ENCODE data around the gene BAIAP2L1.

BAIAP2L1 gene

DNA sequence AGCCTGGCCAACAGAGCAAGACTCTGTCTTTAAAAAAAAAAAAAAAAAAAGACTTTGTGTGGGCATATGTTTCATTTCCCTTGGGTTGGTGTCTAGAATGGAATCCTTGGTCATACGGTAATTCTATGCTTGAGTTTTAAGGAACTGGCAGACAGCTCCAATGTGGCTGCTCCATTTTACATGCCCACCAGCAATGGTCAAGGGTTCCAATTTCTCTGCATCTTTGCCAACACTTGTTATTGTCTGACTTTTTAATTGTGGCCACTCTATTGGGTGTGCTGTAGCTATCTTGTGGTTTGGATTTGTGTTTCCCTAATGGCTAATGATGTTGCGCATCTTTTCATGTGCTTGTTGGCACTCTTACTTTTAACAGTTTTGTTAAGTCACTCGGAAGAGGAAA is 61.8 kb downstream of the BAIAP2L1 start:
- no peak overlapping the region for H3K4me3 ChIP-seq (ENCODE audit: low read depth, low read length)
- TF ChIP-seq, protein P1, sequence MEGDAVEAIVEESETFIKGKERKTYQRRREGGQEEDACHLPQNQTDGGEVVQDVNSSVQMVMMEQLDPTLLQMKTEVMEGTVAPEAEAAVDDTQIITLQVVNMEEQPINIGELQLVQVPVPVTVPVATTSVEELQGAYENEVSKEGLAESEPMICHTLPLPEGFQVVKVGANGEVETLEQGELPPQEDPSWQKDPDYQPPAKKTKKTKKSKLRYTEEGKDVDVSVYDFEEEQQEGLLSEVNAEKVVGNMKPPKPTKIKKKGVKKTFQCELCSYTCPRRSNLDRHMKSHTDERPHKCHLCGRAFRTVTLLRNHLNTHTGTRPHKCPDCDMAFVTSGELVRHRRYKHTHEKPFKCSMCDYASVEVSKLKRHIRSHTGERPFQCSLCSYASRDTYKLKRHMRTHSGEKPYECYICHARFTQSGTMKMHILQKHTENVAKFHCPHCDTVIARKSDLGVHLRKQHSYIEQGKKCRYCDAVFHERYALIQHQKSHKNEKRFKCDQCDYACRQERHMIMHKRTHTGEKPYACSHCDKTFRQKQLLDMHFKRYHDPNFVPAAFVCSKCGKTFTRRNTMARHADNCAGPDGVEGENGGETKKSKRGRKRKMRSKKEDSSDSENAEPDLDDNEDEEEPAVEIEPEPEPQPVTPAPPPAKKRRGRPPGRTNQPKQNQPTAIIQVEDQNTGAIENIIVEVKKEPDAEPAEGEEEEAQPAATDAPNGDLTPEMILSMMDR (IDR thresholded peaks at IDR 0.05; ENCODE audit: low read depth, low read length), result no peak

DNA sequence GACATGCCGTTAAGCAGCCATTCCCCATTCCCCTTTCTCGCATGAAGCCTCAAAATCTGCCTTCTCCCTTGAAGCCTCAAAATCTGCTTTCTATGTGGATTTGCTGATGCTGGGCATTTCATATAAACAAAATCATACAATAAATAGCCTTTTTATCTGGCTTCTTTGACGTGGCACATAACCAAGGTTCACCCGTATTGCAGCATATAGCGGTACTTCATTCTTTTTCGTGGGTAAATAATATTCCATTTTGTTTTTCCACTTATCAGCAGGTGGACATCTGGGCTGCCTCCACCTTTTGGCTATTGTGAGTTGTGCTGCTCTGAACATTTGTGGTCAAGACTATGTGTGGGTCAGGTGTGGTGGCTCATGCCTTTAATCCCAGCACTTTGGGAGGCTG is 62.4 kb downstream of the BAIAP2L1 start:
- H3K4me3 ChIP-seq (ENCODE audit: low read depth, low read length), result no peak overlapping the region
- TF ChIP-seq, protein P1 (IDR thresholded peaks at IDR 0.05; ENCODE audit: low read depth, low read length), result no peak

- TF ChIP-seq, protein P1 (IDR thresholded peaks at IDR 0.05; ENCODE audit: low read depth, low read length), result no peak
- H3K4me3 ChIP-seq (ENCODE audit: low read depth, low read length), result no peak overlapping the region
These were observed 65.4 kb downstream of the BAIAP2L1 start for GRCh38 chr7:98335411-98335977.

- no peak overlapping the region for H3K4me3 ChIP-seq (ENCODE audit: low read depth, low read length)
These were observed 66.8 kb downstream of the BAIAP2L1 start for GRCh38 chr7:98334081-98334480.

GRCh38 chr7:98330926-98331529 is 69.9 kb downstream of the BAIAP2L1 start:
- H3K4me3 ChIP-seq (ENCODE audit: low read depth, low read length), result no peak overlapping the region
- TF ChIP-seq, protein P1 (IDR thresholded peaks at IDR 0.05; ENCODE audit: low read depth, low read length), result no peak

More at GRCh38 chr7:98334081-98334480, 66.8 kb downstream of the BAIAP2L1 start:
- TF ChIP-seq, protein P1 (IDR thresholded peaks at IDR 0.05; ENCODE audit: low read depth, low read length), result no peak

DNA sequence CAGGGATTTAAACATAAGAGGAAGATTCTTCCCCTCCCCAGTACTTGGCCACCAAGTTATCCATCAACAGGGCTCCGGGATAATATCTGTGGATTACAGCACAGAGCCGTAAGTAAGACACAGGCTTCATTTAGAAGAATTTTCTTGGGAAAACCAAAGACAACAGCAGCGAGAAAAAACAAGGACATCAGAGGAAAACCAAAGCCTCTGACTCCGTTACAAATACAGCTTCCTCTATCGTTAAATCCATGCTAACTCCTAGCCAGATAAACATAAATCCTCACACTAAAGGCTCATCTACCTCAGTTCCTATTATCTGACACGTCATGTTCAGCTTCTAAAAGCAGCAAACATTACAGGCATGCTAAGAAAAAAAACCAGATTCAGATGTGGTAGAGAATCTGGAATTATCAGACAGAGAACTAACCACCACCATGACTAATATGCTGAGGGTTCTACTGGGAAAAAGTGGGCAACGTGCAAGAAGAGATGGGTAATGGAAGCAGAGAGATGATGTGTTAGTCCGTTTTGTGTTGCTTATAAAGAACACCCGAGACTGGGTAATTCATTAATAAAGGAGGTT is 71.0 kb downstream of the BAIAP2L1 start:
- TF ChIP-seq, protein P1 (IDR thresholded peaks at IDR 0.05; ENCODE audit: low read depth, low read length), result no peak
- no peak overlapping the region for H3K4me3 ChIP-seq (ENCODE audit: low read depth, low read length)

GRCh38 chr7:98329100-98329790 is 71.6 kb downstream of the BAIAP2L1 start:
- no peak overlapping the region for H3K4me3 ChIP-seq (ENCODE audit: low read depth, low read length)
- TF ChIP-seq, protein P1 (IDR thresholded peaks at IDR 0.05; ENCODE audit: low read depth, low read length), result no peak

Measured in WI38 (cell line).